HepG2 (cell line): Measurements from ENCODE around the gene SLC44A5. TPM values are rescaled to one million over a fixed set of nuclear protein-coding genes. Genes with fewer than 3 reads are reported as not detected.

Source experiments
- ATAC-seq: fragments of 200-7000 bp; cut with Tn5 transposase; 3 replicates; pipeline ENCODE4 v1.9.1; 2020; ENCODE audit warnings: mild to moderate bottlenecking, moderate library complexity
- BruUV-seq: library from RNA; stranded (reverse); fragments of 400-500 nt; replicated peaks from 2 replicates; lab custom pipeline; 2021; lab: Mats Ljungman, UMichigan
- CTCF ChIA-PET: fragments of 300-600 bp; formaldehyde crosslinking; extraction: SDS; loops from one replicate; lab custom pipeline; 2021; ENCODE audit warnings: low total read pairs, inconsistent platforms, low intra/inter-chr PET ratio; lab: Yijun Ruan, JAX
- POLR2A ChIA-PET: fragments of 350-600 bp; sonication (Branson Sonifier 250); formaldehyde crosslinking; loops from one replicate; lab custom pipeline; 2020; ENCODE audit warnings: antibody characterized with exemption, inconsistent platforms; lab: Yijun Ruan, JAX
- DNase-seq: peaks from one replicate; pipeline ENCODE4 v3.0.0-alpha.2; 2015; ENCODE audit warnings: low spot score
- FAIRE-seq: peaks from 3 replicates; lab custom pipeline; 2011; peaks lifted over from hg19 to GRCh38; lab: Jason Lieb, UNC
- H2AFZ ChIP-seq: one replicate; pipeline ENCODE4 v1.6.1; 2011; ENCODE audit warnings: low read length, inconsistent platforms
- H3K27ac ChIP-seq: fragments of 300-600 bp; 3 replicates; pipeline ENCODE4 v1.8.0; 2011; ENCODE audit warnings: mixed run types, mild to moderate bottlenecking, mixed read lengths, low read length, inconsistent platforms; ENCODE audit not compliant: insufficient read depth; ENCODE audit errors: extremely low read length
- H3K27me3 ChIP-seq, 2 experiments: fragments of 200-600 bp in 1 of 2; 2 replicates in 1 of 2; 3 replicates in 1 of 2; pipeline versions ENCODE4 v1.6.0 to v1.8.0; 2011; ENCODE audit warnings: low read length in 2 of 2, mild to moderate bottlenecking in 2 of 2, moderate library complexity in 2 of 2, inconsistent platforms in 1 of 2; ENCODE audit not compliant: insufficient read depth in 2 of 2, control insufficient read depth in 1 of 2
- H3K36me3 ChIP-seq, 2 experiments: fragments of 200-600 bp in 1 of 2; replicated peaks in 1 of 2; 2 replicates in 1 of 2; 3 replicates in 1 of 2; pipeline versions ENCODE4 v1.5.1 to v1.8.0; 2011; ENCODE audit warnings: low read length in 2 of 2, inconsistent platforms in 1 of 2; ENCODE audit not compliant: insufficient read depth in 2 of 2, control insufficient read depth in 1 of 2
- H3K4me1 ChIP-seq: 2 replicates; pipeline ENCODE4 v1.5.1; 2012; ENCODE audit warnings: low read length, inconsistent platforms; ENCODE audit not compliant: insufficient read depth
- H3K4me2 ChIP-seq: 2 replicates; pipeline ENCODE4 v1.6.0; 2011; ENCODE audit warnings: low read depth, low read length, inconsistent platforms
- H3K4me3 ChIP-seq, 3 experiments: fragments of 200-600 bp in 1 of 3; sonication (generic), shearing (Covaris generic) in 1 of 3; replicated peaks in 1 of 3; 2 replicates each; pipeline ENCODE4 v1.5.1; 2011 to 2016; ENCODE audit warnings: low read length in 3 of 3, inconsistent platforms in 2 of 3, low read depth in 2 of 3, mild to moderate bottlenecking in 2 of 3, control low read depth in 1 of 3, mixed read lengths in 1 of 3; ENCODE audit not compliant: insufficient read depth in 1 of 3
- H3K79me2 ChIP-seq: one replicate; pipeline ENCODE4 v1.6.1; 2011; ENCODE audit warnings: low read length, inconsistent platforms; ENCODE audit not compliant: insufficient read depth
- H3K9ac ChIP-seq: 2 replicates; pipeline ENCODE4 v1.6.0; 2011; ENCODE audit warnings: mild to moderate bottlenecking, low read depth, low read length, inconsistent platforms; ENCODE audit not compliant: insufficient read depth
- H3K9me3 ChIP-seq: 2 replicates; pipeline ENCODE4 v1.5.1; 2012; ENCODE audit warnings: mild to moderate bottlenecking, low read length
- H4K20me1 ChIP-seq: 2 replicates; pipeline ENCODE4 v1.6.0; 2011; ENCODE audit warnings: inconsistent platforms, mild to moderate bottlenecking, low read length, moderate library complexity; ENCODE audit not compliant: insufficient read depth
- IRX3 ChIP-seq: sonication (generic); formaldehyde crosslinking; IDR thresholded peaks from 2 replicates; pipeline ENCODE4 v1.8.1; 2023; ENCODE audit warnings: mild to moderate bottlenecking, low read depth, missing genetic modification reagents, borderline replicate concordance
- MED8 ChIP-seq: sonication (generic); formaldehyde crosslinking; IDR thresholded peaks from 2 replicates; pipeline ENCODE4 v1.8.1; 2023; ENCODE audit warnings: mild to moderate bottlenecking, missing genetic modification reagents; ENCODE audit not compliant: insufficient replicate concordance
- PITX1 ChIP-seq: sonication (generic); formaldehyde crosslinking; IDR thresholded peaks from 2 replicates; pipeline ENCODE4 v1.5.1; 2020; ENCODE audit warnings: mild to moderate bottlenecking, missing genetic modification reagents
- SYNCRIP ChIP-seq: fragments of 200-400 bp; formaldehyde crosslinking; IDR thresholded peaks from 2 replicates; pipeline ENCODE4 v1.6.1; 2018; ENCODE audit warnings: mild to moderate bottlenecking, low read depth, low read length; ENCODE audit not compliant: insufficient read depth
- U2AF1 ChIP-seq: fragments of 200-400 bp; formaldehyde crosslinking; optimal IDR thresholded peaks from 2 replicates; pipeline ENCODE3; 2017; ENCODE audit warnings: mild to moderate bottlenecking, low read depth, low read length
- WIZ ChIP-seq: sonication (generic); formaldehyde crosslinking; IDR thresholded peaks from 2 replicates; pipeline ENCODE4 v1.5.1; 2020; ENCODE audit warnings: mild to moderate bottlenecking, missing genetic modification reagents
- ZFY ChIP-seq: sonication (generic); formaldehyde crosslinking; IDR thresholded peaks from 2 replicates; pipeline ENCODE4 v1.4.0; 2020; ENCODE audit warnings: missing genetic modification reagents
- WGBS: methylation state at CpG from one replicate; pipeline ENCODE4 v1.1.6; 2017; ENCODE audit warnings: low lambda C conversion rate; 5-methylcytosine and 5-hydroxymethylcytosine counted together
- in situ Hi-C: cut with HindIII; loops from 2 replicates; pipeline ENCODE4 v1.10.0; 2017; ENCODE audit warnings: low pct_unique_long_range_greater_than_20kb; ENCODE audit not compliant: extremely low pct_ligation_motif_present
- intact Hi-C: fragments of 100-400 bp; cut with micrococcal nuclease; formaldehyde crosslinking; loops from one replicate; pipeline ENCODE4 v1.10.0; 2022; ENCODE audit not compliant: unreplicated experiment
- polyA plus RNA-seq, 8 experiments: library from polyadenylated mRNA; depleted of rRNA in 3 of 8; stranded (reverse) in 7 of 8; unstranded in 1 of 8; fragments of >200 nt; fragmentation: Illumina TruSeq in 4 of 8; extraction: Trizol in 4 of 8; gene quantifications; 2 replicates each; pipeline versions ENCODE4 v1.2.1 to v1.2.3, GENCODE V29; 2011 to 2016; ENCODE audit warnings: low read depth in 4 of 8, missing spikeins in 1 of 8, mixed read lengths in 1 of 8; ENCODE audit not compliant: insufficient read depth in 1 of 8
- total RNA-seq, 5 experiments: library from RNA; depleted of rRNA; stranded (reverse); fragments of >200 nt; fragmentation: Illumina TruSeq; extraction: Trizol; gene quantifications; 2 replicates each; pipeline ENCODE4 v1.2.3, GENCODE V29; 2016; ENCODE audit warnings: low read depth in 1 of 5
- TF ChIP-seq, protein P1 (sequence below): sonication (generic); formaldehyde crosslinking; IDR thresholded peaks from 2 replicates; pipeline ENCODE4 v1.8.0; 2022; ENCODE audit warnings: mild to moderate bottlenecking, missing genetic modification reagents, moderate library complexity
- TF ChIP-seq, protein P2 (sequence below): sonication (generic); formaldehyde crosslinking; conservative IDR thresholded peaks from 2 replicates; pipeline ENCODE4 v1.8.0; 2022; ENCODE audit warnings: missing genetic modification reagents
- TF ChIP-seq, protein P3 (sequence below): sonication (generic); formaldehyde crosslinking; IDR thresholded peaks from 2 replicates; pipeline ENCODE4 v1.5.0; 2020; ENCODE audit warnings: missing genetic modification reagents

The SLC44A5 gene
- total and polyA plus RNA-seq, 2 of the 13 experiments (the other 11 are each of a cell fraction or from before 2014, with no cell fraction given), result 8.0 to 16.0 TPM

DNA sequence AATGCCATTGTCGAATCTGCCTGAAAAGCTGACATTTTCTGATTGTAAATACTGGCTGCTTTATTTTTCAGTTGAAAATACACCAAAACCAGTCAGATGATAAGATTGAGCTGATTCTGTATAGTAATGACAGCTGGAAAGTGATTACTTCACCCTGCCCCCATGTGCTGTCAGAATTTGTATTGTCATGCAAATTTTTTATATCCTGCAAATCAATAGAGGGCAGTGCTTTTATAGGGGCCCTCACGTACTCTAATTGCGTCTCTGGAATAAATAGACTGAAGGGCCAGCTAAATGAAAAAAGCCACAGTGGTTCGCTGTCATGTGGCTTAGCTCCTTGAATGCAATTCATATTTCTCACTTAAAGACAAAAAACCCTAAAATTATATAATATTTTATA lies 268.1 kb downstream of the SLC44A5 start:
- no peaks in the 10 kb centered on the region for H3K27me3 ChIP-seq
- FAIRE-seq (no peak), ATAC-seq (no peak), DNase-seq (no peak)
- H3K4me3 ChIP-seq, result no peak overlapping the region
- 0 out of 5 replicates have a peak, but pooled peaks cover 0 to 4% of the 10 kb centered on the region in 2 experiments for H3K36me3 ChIP-seq
- intact Hi-C loops (no loop called here), in situ Hi-C loops (no loop called here)
- no peak overlapping the region for H3K9ac ChIP-seq
- 67% methylated on average over 4 of the region's 4 CpGs for WGBS
- BruUV-seq, result no TSS peak
- H2AFZ ChIP-seq, result no peak overlapping the region
- ChIA-PET CTCF (no interaction called here), POLR2A (no interaction called here)
- TF ChIP-seq, protein P1, sequence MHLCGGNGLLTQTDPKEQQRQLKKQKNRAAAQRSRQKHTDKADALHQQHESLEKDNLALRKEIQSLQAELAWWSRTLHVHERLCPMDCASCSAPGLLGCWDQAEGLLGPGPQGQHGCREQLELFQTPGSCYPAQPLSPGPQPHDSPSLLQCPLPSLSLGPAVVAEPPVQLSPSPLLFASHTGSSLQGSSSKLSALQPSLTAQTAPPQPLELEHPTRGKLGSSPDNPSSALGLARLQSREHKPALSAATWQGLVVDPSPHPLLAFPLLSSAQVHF (CRISPR knock-in tag), result no peak
- TF ChIP-seq SYNCRIP, result no peak
- TF ChIP-seq WIZ (CRISPR knock-in tag), result no peak
- TF ChIP-seq, protein P2, sequence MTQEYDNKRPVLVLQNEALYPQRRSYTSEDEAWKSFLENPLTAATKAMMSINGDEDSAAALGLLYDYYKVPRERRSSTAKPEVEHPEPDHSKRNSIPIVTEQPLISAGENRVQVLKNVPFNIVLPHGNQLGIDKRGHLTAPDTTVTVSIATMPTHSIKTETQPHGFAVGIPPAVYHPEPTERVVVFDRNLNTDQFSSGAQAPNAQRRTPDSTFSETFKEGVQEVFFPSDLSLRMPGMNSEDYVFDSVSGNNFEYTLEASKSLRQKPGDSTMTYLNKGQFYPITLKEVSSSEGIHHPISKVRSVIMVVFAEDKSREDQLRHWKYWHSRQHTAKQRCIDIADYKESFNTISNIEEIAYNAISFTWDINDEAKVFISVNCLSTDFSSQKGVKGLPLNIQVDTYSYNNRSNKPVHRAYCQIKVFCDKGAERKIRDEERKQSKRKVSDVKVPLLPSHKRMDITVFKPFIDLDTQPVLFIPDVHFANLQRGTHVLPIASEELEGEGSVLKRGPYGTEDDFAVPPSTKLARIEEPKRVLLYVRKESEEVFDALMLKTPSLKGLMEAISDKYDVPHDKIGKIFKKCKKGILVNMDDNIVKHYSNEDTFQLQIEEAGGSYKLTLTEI (CRISPR knock-in tag), result no peak
- no peak for TF ChIP-seq U2AF1
- TF ChIP-seq, protein P3, sequence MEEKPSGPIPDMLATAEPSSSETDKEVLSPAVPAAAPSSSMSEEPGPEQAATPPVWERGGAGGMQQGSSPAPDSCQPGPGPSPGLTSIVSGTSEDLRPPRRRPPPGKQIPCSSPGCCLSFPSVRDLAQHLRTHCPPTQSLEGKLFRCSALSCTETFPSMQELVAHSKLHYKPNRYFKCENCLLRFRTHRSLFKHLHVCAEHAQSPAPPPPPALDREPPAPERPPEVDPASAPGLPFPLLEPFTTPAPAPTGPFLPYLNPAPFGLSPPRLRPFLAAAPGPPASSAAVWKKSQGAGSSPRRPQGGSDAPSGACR (CRISPR knock-in tag), result no peak
- TF ChIP-seq IRX3 (CRISPR knock-in tag), result no peak
- TF ChIP-seq ZFY (CRISPR knock-in tag), result no peak
- TF ChIP-seq PITX1 (CRISPR knock-in tag), result no peak
- no peak for TF ChIP-seq MED8
- H4K20me1 ChIP-seq, result no peaks in the 10 kb centered on the region
- H3K79me2 ChIP-seq, result no peaks in the 10 kb centered on the region
- H3K4me1 ChIP-seq, result no peaks in the 10 kb centered on the region
- no peak overlapping the region for H3K4me2 ChIP-seq
- H3K9me3 ChIP-seq, result no peaks in the 10 kb centered on the region
- H3K27ac ChIP-seq, result no peak overlapping the region
